ENCODE results near the gene PGA5. TPM values are rescaled to one million over a fixed set of nuclear protein-coding genes. Genes with fewer than 3 reads are reported as not detected.

The PGA5 gene
- total RNA-seq, 1 donor from 2014 or later, result not detected

GRCh38 chr11:61256710-61257482 is 15.9 kb downstream of the PGA5 start:
- ATAC-seq (peak; percentile 39), DNase-seq (ENCODE audit: low spot score) (no peak)
- intact Hi-C loops (cut with DNase I), result no loop called here

GRCh38 chr11:61258546-61258945 is 17.6 kb downstream of the PGA5 start:
- ATAC-seq (no peak), DNase-seq (ENCODE audit: low spot score) (no peak)
- intact Hi-C loops (cut with DNase I), result no loop called here

- no peak for ATAC-seq
Measured at GRCh38 chr11:61259363-61259762, 18.4 kb downstream of the PGA5 start.

GRCh38 chr11:61264371-61264770 is 23.4 kb downstream of the PGA5 start:
- ATAC-seq (no peak), DNase-seq (ENCODE audit: low spot score) (no peak)
- intact Hi-C loops (cut with DNase I), result no loop called here

More at GRCh38 chr11:61259363-61259762, 18.4 kb downstream of the PGA5 start:
- intact Hi-C loops (cut with DNase I), result no loop called here
- DNase-seq (ENCODE audit: low spot score), result no peak

GRCh38 chr11:61264795-61265194 is 23.8 kb downstream of the PGA5 start:
- DNase-seq (ENCODE audit: low spot score), result no peak
- no peak for ATAC-seq
- intact Hi-C loops (cut with DNase I), result no loop called here

GRCh38 chr11:61265357-61265756 is 24.4 kb downstream of the PGA5 start:
- ATAC-seq, result no peak
- intact Hi-C loops (cut with DNase I), result no loop called here
- DNase-seq (ENCODE audit: low spot score), result no peak

- intact Hi-C loops (cut with DNase I), result no loop called here
- no peak for ATAC-seq
Measured at GRCh38 chr11:61266602-61267001, 25.6 kb downstream of the PGA5 start.

GRCh38 chr11:61267437-61267841 is 26.5 kb downstream of the PGA5 start:
- ATAC-seq (no peak), DNase-seq (ENCODE audit: low spot score) (no peak)
- intact Hi-C loops (cut with DNase I), result no loop called here

More at GRCh38 chr11:61266602-61267001, 25.6 kb downstream of the PGA5 start:
- DNase-seq (ENCODE audit: low spot score), result no peak

- intact Hi-C loops (cut with DNase I), result no loop called here
- no peak for ATAC-seq
- no peak for DNase-seq (ENCODE audit: low spot score)
Measured at GRCh38 chr11:61268588-61269250, 27.7 kb downstream of the PGA5 start.

GRCh38 chr11:61270354-61271076 is 29.5 kb downstream of the PGA5 start:
- intact Hi-C loops (cut with DNase I), result no loop called here
- no peak for ATAC-seq

GRCh38 chr11:61272731-61273130 is 31.8 kb downstream of the PGA5 start:
- intact Hi-C loops (cut with DNase I), result no loop called here
- ATAC-seq (no peak), DNase-seq (ENCODE audit: low spot score) (no peak)

More at GRCh38 chr11:61270354-61271076, 29.5 kb downstream of the PGA5 start:
- no peak for DNase-seq (ENCODE audit: low spot score)

- DNase-seq (ENCODE audit: low spot score), result no peak
- ATAC-seq, result no peak
- intact Hi-C loops (cut with DNase I), result no loop called here
Measured at GRCh38 chr11:61273178-61274078, 32.5 kb downstream of the PGA5 start.

GRCh38 chr11:61274084-61274483 is 33.1 kb downstream of the PGA5 start:
- intact Hi-C loops (cut with DNase I), result no loop called here
- ATAC-seq (no peak), DNase-seq (ENCODE audit: low spot score) (no peak)

GRCh38 chr11:61275191-61275590 is 34.2 kb downstream of the PGA5 start:
- ATAC-seq, result no peak
- intact Hi-C loops (cut with DNase I), result no loop called here
- no peak for DNase-seq (ENCODE audit: low spot score)

- intact Hi-C loops (cut with DNase I), result no loop called here
- no peak for DNase-seq (ENCODE audit: low spot score)
Measured at GRCh38 chr11:61277186-61278000, 36.4 kb downstream of the PGA5 start.

GRCh38 chr11:61278001-61278470 is 37.1 kb downstream of the PGA5 start:
- intact Hi-C loops (cut with DNase I), result no loop called here
- ATAC-seq, result no peak
- no peak for DNase-seq (ENCODE audit: low spot score)

More at GRCh38 chr11:61277186-61278000, 36.4 kb downstream of the PGA5 start:
- no peak for ATAC-seq

GRCh38 chr11:61279934-61280659 is 39.1 kb downstream of the PGA5 start:
- DNase-seq (ENCODE audit: low spot score) (no peak), ATAC-seq (no peak)
- intact Hi-C loops (cut with DNase I), result no loop called here
